Measurements from ENCODE around the gene CNOT2.

- TF ChIP-seq CTCF (IDR thresholded peaks at IDR 0.05) (no peak), ZFX (IDR thresholded peaks at IDR 0.05; ENCODE audit: borderline replicate concordance) (no peak)
These were observed 21.9 kb downstream of the CNOT2 start for GRCh38 chr12:70265132-70265531.
